Naive thymus-derived CD8-positive, alpha-beta T cell (primary cell): ENCODE results near the gene NOTCH1. TPM values are rescaled to one million over a fixed set of nuclear protein-coding genes. Genes with fewer than 3 reads are reported as not detected.
"Not testable (repeated sequence)": the region's sequence is repeated elsewhere in the genome, so short reads cannot be mapped to it uniquely, and the experiment has no call there.

Source experiments
- ATAC-seq, 2 donors: fragments of 150-1000 bp; cut with Tn5 transposase in 1 of 2; sonication (Bioruptor Pico), chemical (Tn5 transposase) in 1 of 2; 1 replicate in 1 of 2; 2 replicates in 1 of 2; pipeline ENCODE4 v1.10.0; 2021; ENCODE audit warnings: mild to moderate bottlenecking in 2 of 2, moderate library complexity in 2 of 2
- POLR2A ChIA-PET: fragments of 350-600 bp; sonication (Branson Sonifier 250); formaldehyde crosslinking; loops from one replicate; lab custom pipeline; 2021; ENCODE audit warnings: antibody characterized with exemption; lab: Charles Lee
- DNase-seq, 10 donors: peaks; one replicate each; pipeline versions ENCODE4 v3.0.0 to v3.0.0-alpha.2; 2020 to 2022
- H3K27ac Mint-ChIP-seq, 10 donors: one replicate each; pipeline ENCODE4 v1.8.0; 2020 to 2022; ENCODE audit warnings: mild to moderate bottlenecking in 10 of 10, mixed read lengths in 10 of 10, moderate library complexity in 4 of 10, inconsistent platforms in 1 of 10
- H3K27me3 Mint-ChIP-seq, 5 donors: one replicate each; pipeline ENCODE4 v1.8.0; 2021 to 2022; ENCODE audit warnings: mixed read lengths in 5 of 5
- H3K36me3 Mint-ChIP-seq, 3 donors: one replicate each; pipeline ENCODE4 v1.8.0; 2020 to 2022; ENCODE audit warnings: mixed read lengths in 3 of 3, mild to moderate bottlenecking in 2 of 3, inconsistent platforms in 1 of 3
- H3K4me1 Mint-ChIP-seq, 4 donors: one replicate each; pipeline ENCODE4 v1.8.0; 2021 to 2022; ENCODE audit warnings: mixed read lengths in 4 of 4
- H3K4me3 Mint-ChIP-seq, 10 donors: one replicate each; pipeline ENCODE4 v1.8.0; 2020 to 2022; ENCODE audit warnings: mild to moderate bottlenecking in 10 of 10, mixed read lengths in 10 of 10, moderate library complexity in 6 of 10, inconsistent platforms in 1 of 10
- H3K9me3 Mint-ChIP-seq, 9 donors: one replicate each; pipeline ENCODE4 v1.8.0; 2020 to 2022; ENCODE audit warnings: mixed read lengths in 9 of 9, mild to moderate bottlenecking in 3 of 9, inconsistent platforms in 1 of 9, moderate library complexity in 1 of 9
- polyA plus RNA-seq, 3 donors: library from polyadenylated mRNA; unstranded; fragments of 300-500 nt; fragmentation: Illumina TruSeq; gene quantifications; one replicate each; pipeline ENCODE4 v1.2.3, GENCODE V29; 2021
- total RNA-seq, 8 experiments: library from RNA in 2 of 8; stranded (reverse) in 2 of 8; gene quantifications; one replicate each; pipeline ENCODE4 v1.2.3 and lab custom pipeline; 2021 to 2026

NOTCH1 gene
- total and polyA plus RNA-seq, 5 experiments from 2014 or later: 1.3 to 84.3 (median 5.9) TPM

GRCh38 chr9:136566553-136566895 lies 20.7 kb upstream of the NOTCH1 start:
- ATAC-seq (no peak), DNase-seq (no peak)
- POLR2A ChIA-PET: no interaction called here
- Mint-ChIP-seq H3K9me3 (no peaks in the 10 kb centered on the region), H3K27me3 (no peaks in the 10 kb centered on the region), H3K27ac (no peak overlapping the region), H3K4me3 (no peak overlapping the region), H3K36me3 (no peaks in the 10 kb centered on the region), H3K4me1 (peaks cover 3 to 17% (median 6%) of the 10 kb centered on the region in 4 donors)

- POLR2A ChIA-PET: interaction anchor here (0.7 kb wide), 1 partner anchor 16 kb away, joined by 3 read pairs; no protein-coding TSS in a partner anchor
- ATAC-seq (no peak), DNase-seq (no peak)
Observed at GRCh38 chr9:136565715-136566552, 20.1 kb upstream of the NOTCH1 start.

GRCh38 chr9:136565086-136565714 lies 19.4 kb upstream of the NOTCH1 start:
- no peak for DNase-seq
- ATAC-seq: no peak
- peaks cover 3 to 17% (median 6%) of the 10 kb centered on the region in 4 donors for H3K4me1 Mint-ChIP-seq
- H3K4me3 Mint-ChIP-seq: no peak overlapping the region
- peak overlapping the region in 1 of 10 donors; percentile 41 for H3K27ac Mint-ChIP-seq
- no peaks in the 10 kb centered on the region for H3K36me3 Mint-ChIP-seq
- POLR2A ChIA-PET: interaction anchor here (0.7 to 0.9 kb wide), 2 partner anchors 15 to 32 kb away, joined by 3 read pairs; no protein-coding TSS in a partner anchor
- H3K9me3 Mint-ChIP-seq: peaks cover 0 to 3% (median 0%) of the 10 kb centered on the region in 9 donors
- no peaks in the 10 kb centered on the region for H3K27me3 Mint-ChIP-seq

More at GRCh38 chr9:136565715-136566552, 20.1 kb upstream of the NOTCH1 start:
- H3K4me3 Mint-ChIP-seq: no peak overlapping the region
- H3K36me3 Mint-ChIP-seq: no peaks in the 10 kb centered on the region
- H3K4me1 Mint-ChIP-seq: peaks cover 3 to 17% (median 6%) of the 10 kb centered on the region in 4 donors
- H3K9me3 Mint-ChIP-seq: no peaks in the 10 kb centered on the region
- H3K27ac Mint-ChIP-seq: no peak overlapping the region
- H3K27me3 Mint-ChIP-seq: no peaks in the 10 kb centered on the region

- peaks cover 0 to 3% (median 0%) of the 10 kb centered on the region in 9 donors for H3K9me3 Mint-ChIP-seq
- POLR2A ChIA-PET: interaction anchor here (0.9 to 2.6 kb wide), 3 partner anchors 24 to 31 kb away, joined by 3 to 9 read pairs (median 5); no protein-coding TSS in a partner anchor
- no peaks in the 10 kb centered on the region for H3K27me3 Mint-ChIP-seq
- H3K4me3 Mint-ChIP-seq: no peak overlapping the region
- H3K4me1 Mint-ChIP-seq: peaks cover 3 to 17% (median 4%) of the 10 kb centered on the region in 4 donors
- ATAC-seq (no peak), DNase-seq (no peak)
- no peak overlapping the region for H3K27ac Mint-ChIP-seq
- no peaks in the 10 kb centered on the region for H3K36me3 Mint-ChIP-seq
Observed at GRCh38 chr9:136564379-136564988, 18.6 kb upstream of the NOTCH1 start.

- Mint-ChIP-seq H3K27ac (no peak overlapping the region), H3K9me3 (peaks cover 0 to 7% (median under 1%) of the 10 kb centered on the region in 9 donors), H3K36me3 (peaks cover 0 to 4% (median 4%) of the 10 kb centered on the region in 3 donors), H3K4me3 (no peak overlapping the region), H3K4me1 (peaks cover under 1 to 19% (median 3%) of the 10 kb centered on the region in 4 donors), H3K27me3 (no peaks in the 10 kb centered on the region)
- ATAC-seq (no peak), DNase-seq (no peak)
- POLR2A ChIA-PET: interaction anchor here (0.9 to 2.6 kb wide), 3 partner anchors 25 to 31 kb away, joined by 3 to 9 read pairs (median 5); no protein-coding TSS in a partner anchor
Observed at GRCh38 chr9:136563646-136564325, 17.9 kb upstream of the NOTCH1 start.

GRCh38 chr9:136562746-136563495 lies 17.1 kb upstream of the NOTCH1 start:
- DNase-seq (peak in 1 of 10 donors; percentile 33), ATAC-seq (peak in 1 of 2 donors; percentile 73)
- POLR2A ChIA-PET: interaction anchor here (2.1 to 2.6 kb wide), 2 partner anchors 15 to 24 kb away, joined by 6 to 9 read pairs; no protein-coding TSS in a partner anchor
- Mint-ChIP-seq H3K27ac (no peak overlapping the region), H3K27me3 (no peaks in the 10 kb centered on the region), H3K4me1 (peaks cover 5 to 25% (median 8%) of the 10 kb centered on the region in 4 donors), H3K36me3 (peaks cover 0 to 6% (median 5%) of the 10 kb centered on the region in 3 donors), H3K9me3 (peaks cover 0 to 12% (median 2%) of the 10 kb centered on the region in 9 donors), H3K4me3 (no peak overlapping the region)

GRCh38 chr9:136561779-136562178 lies 15.9 kb upstream of the NOTCH1 start:
- ATAC-seq (no peak), DNase-seq (no peak)
- H3K4me3 Mint-ChIP-seq: no peak overlapping the region
- peaks cover 0 to 12% (median 2%) of the 10 kb centered on the region in 9 donors for H3K9me3 Mint-ChIP-seq
- H3K36me3 Mint-ChIP-seq: peaks cover 0 to 6% (median 5%) of the 10 kb centered on the region in 3 donors
- POLR2A ChIA-PET: interaction anchor here (2.1 to 2.6 kb wide), 2 partner anchors 14 to 23 kb away, joined by 6 to 9 read pairs; no protein-coding TSS in a partner anchor
- H3K4me1 Mint-ChIP-seq: peaks cover 5 to 28% (median 8%) of the 10 kb centered on the region in 4 donors
- no peaks in the 10 kb centered on the region for H3K27me3 Mint-ChIP-seq
- H3K27ac Mint-ChIP-seq: no peak overlapping the region

GRCh38 chr9:136560586-136560985 lies 14.7 kb upstream of the NOTCH1 start:
- no peak for DNase-seq
- POLR2A ChIA-PET: no interaction called here

GRCh38 chr9:136559371-136559770 lies 13.5 kb upstream of the NOTCH1 start:
- H3K27ac Mint-ChIP-seq, ATAC-seq, DNase-seq, H3K27me3 Mint-ChIP-seq, H3K4me3 Mint-ChIP-seq, H3K36me3 Mint-ChIP-seq: not testable (repeated sequence)
- Mint-ChIP-seq H3K4me1 (peaks cover 5 to 16% (median 8%) of the 10 kb centered on the region in 4 donors), H3K9me3 (peaks cover 0 to 12% (median 2%) of the 10 kb centered on the region in 9 donors)
- POLR2A ChIA-PET: interaction anchor here (0.7 to 0.8 kb wide), 2 partner anchors 9 to 13 kb away, joined by 3 read pairs; no protein-coding TSS in a partner anchor

More at GRCh38 chr9:136560586-136560985, 14.7 kb upstream of the NOTCH1 start:
- Mint-ChIP-seq H3K27me3 (no peaks in the 10 kb centered on the region), H3K9me3 (peaks cover 0 to 12% (median 2%) of the 10 kb centered on the region in 9 donors), H3K36me3 (peaks cover 0 to 6% (median 5%) of the 10 kb centered on the region in 3 donors), H3K4me1 (peaks cover 5 to 27% (median 8%) of the 10 kb centered on the region in 4 donors), H3K27ac (peak overlapping the region in 1 of 10 donors; percentile 41), H3K4me3 (no peak overlapping the region)
- ATAC-seq: no peak

- Mint-ChIP-seq H3K4me1 (peaks cover 5 to 16% (median 8%) of the 10 kb centered on the region in 4 donors), H3K27ac (peak overlapping the region in 3 of 10 donors; percentile 0 to 63 (median 1)), H3K9me3 (peaks cover 0 to 12% (median 2%) of the 10 kb centered on the region in 9 donors)
- H3K27me3 Mint-ChIP-seq, DNase-seq, POLR2A ChIA-PET, H3K36me3 Mint-ChIP-seq, H3K4me3 Mint-ChIP-seq, ATAC-seq: not testable (repeated sequence)
Observed at GRCh38 chr9:136558846-136559245, 13.0 kb upstream of the NOTCH1 start.

GRCh38 chr9:136558373-136558772 lies 12.5 kb upstream of the NOTCH1 start:
- H3K27me3 Mint-ChIP-seq: no peaks in the 10 kb centered on the region
- H3K4me3 Mint-ChIP-seq: no peak overlapping the region
- POLR2A ChIA-PET: interaction anchor here (0.7 kb wide), 1 partner anchor 451 kb away, joined by 3 read pairs; no protein-coding TSS in a partner anchor
- DNase-seq (no peak), ATAC-seq (no peak)
- H3K9me3 Mint-ChIP-seq: peaks cover 0 to 12% (median 2%) of the 10 kb centered on the region in 9 donors
- peak overlapping the region in 4 of 10 donors; percentile 0 to 28 (median 4) for H3K27ac Mint-ChIP-seq
- peaks cover 0 to 6% (median 5%) of the 10 kb centered on the region in 3 donors for H3K36me3 Mint-ChIP-seq
- peaks cover 5 to 15% (median 8%) of the 10 kb centered on the region in 4 donors for H3K4me1 Mint-ChIP-seq
